GM12864 (cell line): ENCODE measurements around the gene ZBED1.
"Not testable (repeated sequence)": the region's sequence is repeated elsewhere in the genome, so short reads cannot be mapped to it uniquely, and the experiment has no call there.

Experiments used
- DNase-seq: peaks from one replicate; pipeline ENCODE4 v3.0.0-alpha.2; 2011; ENCODE audit warnings: low read depth
- H3K4me3 ChIP-seq: 2 replicates; pipeline ENCODE4 v1.5.1; 2011; ENCODE audit warnings: mild to moderate bottlenecking, low read depth, low read length, control low read depth
- TF ChIP-seq, protein P1 (sequence below): IDR thresholded peaks from 2 replicates; pipeline ENCODE4 v1.5.1; 2011; ENCODE audit warnings: low read depth, mild to moderate bottlenecking, moderate library complexity, low read length, control low read depth, inconsistent platforms; ENCODE audit errors: missing control alignments

The ZBED1 gene

DNA sequence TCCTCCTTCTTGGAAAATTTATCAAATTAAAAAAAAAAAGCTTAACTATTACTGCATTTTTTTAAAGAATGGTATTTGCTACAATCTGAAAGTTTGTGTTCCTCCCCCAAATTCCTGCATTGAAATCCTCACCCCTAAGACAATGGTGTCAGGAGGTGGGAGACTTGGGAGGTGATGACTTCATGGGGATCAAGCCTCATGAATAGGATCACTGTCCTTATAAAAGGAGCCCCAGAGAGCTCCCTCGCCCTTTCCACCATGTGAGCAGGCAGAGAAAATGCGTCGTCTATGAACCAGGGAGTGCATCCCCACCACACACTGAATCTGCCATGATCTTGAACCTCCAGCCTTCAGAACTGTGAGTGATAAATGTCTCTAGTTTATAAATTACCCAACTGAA, 38.0 kb downstream of the ZBED1 start:
- H3K4me3 ChIP-seq: no peak overlapping the region
- TF ChIP-seq, protein P1, sequence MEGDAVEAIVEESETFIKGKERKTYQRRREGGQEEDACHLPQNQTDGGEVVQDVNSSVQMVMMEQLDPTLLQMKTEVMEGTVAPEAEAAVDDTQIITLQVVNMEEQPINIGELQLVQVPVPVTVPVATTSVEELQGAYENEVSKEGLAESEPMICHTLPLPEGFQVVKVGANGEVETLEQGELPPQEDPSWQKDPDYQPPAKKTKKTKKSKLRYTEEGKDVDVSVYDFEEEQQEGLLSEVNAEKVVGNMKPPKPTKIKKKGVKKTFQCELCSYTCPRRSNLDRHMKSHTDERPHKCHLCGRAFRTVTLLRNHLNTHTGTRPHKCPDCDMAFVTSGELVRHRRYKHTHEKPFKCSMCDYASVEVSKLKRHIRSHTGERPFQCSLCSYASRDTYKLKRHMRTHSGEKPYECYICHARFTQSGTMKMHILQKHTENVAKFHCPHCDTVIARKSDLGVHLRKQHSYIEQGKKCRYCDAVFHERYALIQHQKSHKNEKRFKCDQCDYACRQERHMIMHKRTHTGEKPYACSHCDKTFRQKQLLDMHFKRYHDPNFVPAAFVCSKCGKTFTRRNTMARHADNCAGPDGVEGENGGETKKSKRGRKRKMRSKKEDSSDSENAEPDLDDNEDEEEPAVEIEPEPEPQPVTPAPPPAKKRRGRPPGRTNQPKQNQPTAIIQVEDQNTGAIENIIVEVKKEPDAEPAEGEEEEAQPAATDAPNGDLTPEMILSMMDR: no peak
- no peak for DNase-seq

DNA sequence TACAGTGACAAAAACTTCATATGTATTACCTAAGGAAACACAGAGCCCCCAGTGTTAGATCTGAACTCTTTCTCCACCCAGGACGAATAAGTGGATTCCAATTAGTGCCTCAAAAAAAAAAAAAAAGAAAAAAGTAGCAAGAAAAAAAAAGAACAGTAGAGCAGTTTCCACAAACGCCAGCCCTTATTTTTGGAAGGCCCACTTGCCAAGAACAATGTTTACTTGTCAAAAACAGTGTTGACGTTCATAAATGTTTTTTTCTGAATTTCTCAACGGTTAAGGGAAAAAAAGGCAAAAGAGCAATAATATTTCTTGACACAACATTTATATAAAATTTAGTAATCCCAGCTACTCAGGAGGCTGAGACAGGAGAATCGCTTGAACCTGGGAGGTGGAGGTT, 38.7 kb downstream of the ZBED1 start:
- H3K4me3 ChIP-seq: no peak overlapping the region
- no peak for DNase-seq
- TF ChIP-seq, protein P1: no peak

DNA sequence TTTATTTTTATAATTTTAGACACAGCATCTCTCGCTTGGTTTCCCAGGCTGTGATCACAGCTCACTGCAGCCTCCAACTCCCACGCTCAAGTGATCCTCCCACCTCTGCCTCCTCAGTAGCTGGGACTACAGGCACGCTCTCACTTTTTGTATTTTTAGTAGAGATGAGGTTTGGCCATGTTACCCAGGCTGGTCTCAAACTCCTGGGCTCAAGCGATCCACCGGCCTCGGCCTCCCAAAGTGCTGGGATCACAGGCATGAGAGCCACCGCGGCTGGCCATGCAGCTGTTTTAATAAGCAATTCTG, 39.1 kb downstream of the ZBED1 start:
- DNase-seq: no peak
- TF ChIP-seq, protein P1: no peak
- no peak overlapping the region for H3K4me3 ChIP-seq

DNA sequence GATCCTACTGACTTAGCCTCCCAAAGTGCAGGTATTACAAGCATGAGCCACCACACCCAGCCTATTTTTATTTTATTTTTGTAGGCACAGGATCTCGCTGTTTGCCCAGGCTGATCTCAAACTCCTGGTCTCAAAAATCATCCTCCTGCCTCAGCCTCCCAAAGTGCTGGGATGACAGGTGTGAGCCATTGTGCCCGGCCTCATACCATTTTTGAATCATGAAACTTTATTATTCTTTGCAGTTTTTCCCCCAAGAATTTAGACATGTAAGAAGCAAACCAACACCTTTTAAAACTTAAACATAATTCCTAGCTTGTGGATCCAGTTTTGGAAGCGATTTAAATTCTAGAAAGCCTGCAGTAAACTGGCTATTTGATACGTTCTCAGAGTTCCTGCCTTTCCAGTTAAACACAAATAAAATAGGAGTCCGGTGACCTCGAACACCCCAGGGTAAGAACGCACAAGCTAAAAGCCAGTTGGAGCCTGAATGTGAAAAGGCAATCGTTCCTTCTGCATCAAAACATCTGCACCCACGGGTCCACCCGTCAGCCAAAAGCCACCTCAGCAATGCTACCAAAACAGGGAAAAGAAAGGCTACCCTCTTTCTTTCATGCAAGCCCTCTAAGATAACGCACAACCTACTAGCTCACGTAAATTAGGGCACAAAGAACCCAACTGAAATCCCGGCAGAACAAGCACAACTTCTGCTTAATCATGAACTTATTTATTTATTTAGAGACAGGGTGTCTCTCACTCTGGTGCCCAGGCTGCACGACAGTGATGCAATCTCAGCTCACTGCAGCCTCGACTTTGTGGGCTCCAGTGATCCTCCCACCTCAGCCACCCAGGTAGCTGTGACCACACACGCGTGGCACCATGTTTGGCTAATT, 39.7 kb downstream of the ZBED1 start:
- H3K4me3 ChIP-seq, DNase-seq: not testable (repeated sequence)

DNA sequence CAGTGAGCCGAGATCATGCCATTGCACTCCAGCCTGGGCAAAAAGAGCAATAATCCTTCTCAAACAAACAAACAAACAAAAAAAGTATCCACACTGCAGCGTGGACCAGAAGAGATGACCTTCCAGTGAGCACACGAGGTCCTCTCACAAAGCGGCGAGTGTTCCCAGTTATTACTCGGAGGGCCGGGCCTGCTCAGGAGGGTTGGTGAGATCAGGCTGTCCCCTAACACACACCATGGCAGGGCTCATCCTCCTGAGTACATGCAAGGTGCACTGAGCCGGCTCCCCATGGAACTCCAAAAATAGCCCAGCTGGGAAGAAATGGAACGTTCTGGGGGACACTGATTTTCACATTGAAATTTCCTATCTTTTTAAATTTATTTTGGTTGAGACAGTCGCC, 40.7 kb downstream of the ZBED1 start:
- not testable (repeated sequence) for DNase-seq, H3K4me3 ChIP-seq

DNA sequence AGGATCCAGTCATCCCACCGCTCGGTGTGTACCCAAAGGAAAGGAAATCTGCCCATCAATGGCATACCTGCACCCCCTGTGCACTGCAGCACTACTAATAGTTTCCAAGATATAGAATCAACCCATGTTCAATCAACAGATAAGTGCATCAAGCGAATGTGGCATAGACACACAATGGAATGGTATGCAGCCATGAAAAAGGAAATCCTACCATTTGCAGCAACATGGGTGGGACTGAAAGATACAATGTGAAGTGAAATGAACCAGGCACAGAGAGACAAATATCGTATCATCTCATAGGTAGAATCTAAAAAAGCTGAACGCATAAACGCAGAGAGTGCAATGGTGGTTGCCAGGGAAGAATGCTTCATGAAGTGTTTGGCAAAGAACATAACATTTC, 42.5 kb downstream of the ZBED1 start:
- DNase-seq: no peak

DNA sequence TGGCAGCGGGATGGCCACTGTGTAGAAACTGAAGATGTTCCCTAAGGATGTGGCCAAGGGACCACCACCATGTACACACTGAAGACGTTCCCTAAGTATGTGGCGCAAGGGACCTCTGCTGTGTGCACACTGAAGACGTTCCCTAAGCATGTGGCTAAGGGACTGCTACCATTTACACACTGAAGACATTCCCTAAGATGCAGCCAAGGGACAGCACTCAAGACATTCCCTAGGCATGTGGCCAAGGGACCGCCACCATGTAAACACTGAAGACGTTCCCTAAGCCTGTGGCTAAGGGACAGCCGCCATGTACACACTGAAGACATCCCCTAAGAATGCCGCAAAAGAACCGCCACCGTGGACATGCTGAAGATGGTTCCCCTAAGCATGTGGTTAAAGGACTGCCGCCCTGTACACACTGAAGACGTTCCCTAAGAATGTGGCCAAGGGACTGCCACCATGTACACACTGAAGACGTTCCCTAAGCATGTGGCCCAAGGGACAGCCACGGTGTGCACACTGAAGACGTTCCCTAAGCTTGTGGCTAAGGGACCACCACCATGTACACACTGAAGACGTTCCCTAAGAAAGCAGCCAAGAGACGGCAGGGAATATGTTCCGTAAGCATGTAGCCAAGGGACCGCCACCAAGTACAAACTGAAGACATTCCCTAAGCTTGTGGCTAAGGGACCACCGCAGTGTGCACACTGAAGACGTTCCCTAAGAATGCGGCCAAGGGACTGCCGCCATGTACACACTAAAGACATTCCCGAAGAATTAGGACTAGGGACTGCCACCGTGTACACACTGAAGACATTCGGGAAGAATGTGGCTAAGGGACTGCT, 43.3 kb downstream of the ZBED1 start:
- DNase-seq: no peak
- TF ChIP-seq, protein P1: no peak
- no peak overlapping the region for H3K4me3 ChIP-seq

More for the DNA sequence above, 42.5 kb downstream of the ZBED1 start:
- H3K4me3 ChIP-seq: no peak overlapping the region
- TF ChIP-seq, protein P1: no peak

DNA sequence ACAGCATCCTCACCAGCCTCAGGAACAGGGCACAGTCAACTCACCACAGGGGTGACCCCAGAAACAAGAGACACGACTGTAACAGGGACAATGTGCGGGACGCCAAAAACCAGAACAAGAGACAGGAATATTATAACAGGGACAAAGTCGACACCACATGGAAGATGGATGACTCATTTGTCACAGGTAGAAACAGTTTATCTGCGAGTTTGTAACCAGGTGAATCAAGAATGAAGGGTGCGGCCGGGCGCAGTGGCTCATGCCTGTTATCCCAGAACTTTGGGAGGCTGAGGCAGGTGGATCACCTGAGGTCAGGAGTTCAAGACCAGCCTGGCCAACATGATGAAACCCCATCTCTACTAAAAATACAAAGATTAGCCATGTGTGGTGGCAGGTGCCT, 44.7 kb downstream of the ZBED1 start:
- DNase-seq: not testable (repeated sequence)

DNA sequence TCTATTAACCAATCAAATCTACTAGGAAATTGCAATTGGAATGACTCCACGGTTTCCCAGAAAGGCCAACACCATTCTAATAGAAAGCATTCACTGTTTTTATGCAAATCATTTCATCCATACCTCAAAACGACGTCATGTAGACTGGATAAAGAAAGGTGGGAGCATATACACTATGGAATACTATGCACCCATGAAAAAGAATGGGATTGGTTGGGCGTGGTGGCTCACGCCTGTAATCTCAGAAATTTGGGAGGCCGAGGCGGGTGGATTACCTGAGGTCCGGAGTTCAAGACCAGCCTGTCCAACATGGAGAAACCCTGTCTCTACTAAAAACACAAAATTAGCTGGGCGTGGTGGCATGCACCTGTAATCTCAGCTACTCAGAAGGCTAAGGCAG, 46.2 kb downstream of the ZBED1 start:
- not testable (repeated sequence) for DNase-seq, H3K4me3 ChIP-seq

More for the DNA sequence above, 44.7 kb downstream of the ZBED1 start:
- not testable (repeated sequence) for H3K4me3 ChIP-seq
